ENCODE data around the gene MYO3A. TPM values are rescaled to one million over a fixed set of nuclear protein-coding genes. Genes with fewer than 3 reads are reported as not detected.
"Not testable (repeated sequence)": the region's sequence is repeated elsewhere in the genome, so short reads cannot be mapped to it uniquely, and the experiment has no call there.

The MYO3A gene
- total RNA-seq, 1 experiment from 2014 or later: not detected

GRCh38 chr10:25989951-25990350 lies 55.9 kb downstream of the MYO3A start:
- no peaks in the 10 kb centered on the region for H3K79me2 ChIP-seq (ENCODE audit: low read depth)
- no peak overlapping the region for H2AFZ ChIP-seq
- BruUV-seq (replicated peaks): no TSS peak
- H3K4me2 ChIP-seq: no peak overlapping the region
- no peak for TF ChIP-seq CTCF (conservative IDR thresholded peaks at IDR 0.05)
- TF ChIP-seq EZH2 (IDR thresholded peaks at IDR 0.05; ENCODE audit: low read depth): no peak
- H3K9me3 ChIP-seq (ENCODE audit: insufficient read depth, low read depth): no peaks in the 10 kb centered on the region
- H3K27ac ChIP-seq: no peak overlapping the region
- H3F3A ChIP-seq (ENCODE audit: insufficient read depth, low read depth): no peaks in the 10 kb centered on the region
- intact Hi-C loops (cut with micrococcal nuclease; ENCODE audit: unreplicated experiment): loop anchor here (10.0 kb wide), 1 partner anchor 55 kb away; the partner anchor contains the start of gene MYO3A
- DNase-seq: no peak
- ChIA-PET POLR2A (ENCODE audit: unreplicated experiment) (no interaction called here), CTCF (no interaction called here)
- H3K4me3 ChIP-seq: no peak overlapping the region
- H3K36me3 ChIP-seq (ENCODE audit: low read depth): no peaks in the 10 kb centered on the region
- H3K27me3 ChIP-seq (ENCODE audit: insufficient read depth, low read depth): no peaks in the 10 kb centered on the region
- H3K4me1 ChIP-seq (replicated peaks; ENCODE audit: insufficient read depth): no peaks in the 10 kb centered on the region
- no peaks in the 10 kb centered on the region for H4K20me1 ChIP-seq (ENCODE audit: insufficient read depth)
- H3K9me2 ChIP-seq (ENCODE audit: insufficient read depth): no peaks in the 10 kb centered on the region

- no peak for DNase-seq
- Histone ChIP-seq H3K27me3 (ENCODE audit: insufficient read depth, low read depth) (no peaks in the 10 kb centered on the region), H3K79me2 (ENCODE audit: low read depth) (no peaks in the 10 kb centered on the region), H3K4me3 (no peak overlapping the region), H3K9me3 (ENCODE audit: insufficient read depth, low read depth) (no peaks in the 10 kb centered on the region), H3K4me1 (replicated peaks; ENCODE audit: insufficient read depth) (no peaks in the 10 kb centered on the region), H2AFZ (no peak overlapping the region), H3K36me3 (ENCODE audit: low read depth) (no peaks in the 10 kb centered on the region), H3K4me2 (no peak overlapping the region), H3K9me2 (ENCODE audit: insufficient read depth) (no peaks in the 10 kb centered on the region), H4K20me1 (ENCODE audit: insufficient read depth) (no peaks in the 10 kb centered on the region), H3F3A (ENCODE audit: insufficient read depth, low read depth) (no peaks in the 10 kb centered on the region), H3K27ac (no peak overlapping the region)
- POLR2A ChIA-PET (ENCODE audit: unreplicated experiment): no interaction called here
- intact Hi-C loops (cut with micrococcal nuclease; ENCODE audit: unreplicated experiment): loop anchor here (10.0 kb wide), 1 partner anchor 65 kb away; the partner anchor contains the start of gene MYO3A
- BruUV-seq (replicated peaks): no TSS peak
- CTCF ChIA-PET: no interaction called here
- TF ChIP-seq CTCF (conservative IDR thresholded peaks at IDR 0.05) (no peak), EZH2 (IDR thresholded peaks at IDR 0.05; ENCODE audit: low read depth) (no peak)
Measured at GRCh38 chr10:25999295-25999981, 65.4 kb downstream of the MYO3A start.

GRCh38 chr10:26000971-26001370 lies 66.9 kb downstream of the MYO3A start:
- ChIA-PET CTCF (no interaction called here), POLR2A (ENCODE audit: unreplicated experiment) (no interaction called here)
- Histone ChIP-seq H4K20me1 (ENCODE audit: insufficient read depth) (no peaks in the 10 kb centered on the region), H3K27me3 (ENCODE audit: insufficient read depth, low read depth) (no peaks in the 10 kb centered on the region), H2AFZ (no peak overlapping the region), H3K9me2 (ENCODE audit: insufficient read depth) (no peaks in the 10 kb centered on the region), H3K4me2 (no peak overlapping the region), H3K36me3 (ENCODE audit: low read depth) (no peaks in the 10 kb centered on the region), H3K4me3 (no peak overlapping the region), H3K9me3 (ENCODE audit: insufficient read depth, low read depth) (no peaks in the 10 kb centered on the region), H3K4me1 (replicated peaks; ENCODE audit: insufficient read depth) (no peaks in the 10 kb centered on the region), H3F3A (ENCODE audit: insufficient read depth, low read depth) (no peaks in the 10 kb centered on the region), H3K79me2 (ENCODE audit: low read depth) (no peaks in the 10 kb centered on the region), H3K27ac (no peak overlapping the region)
- no peak for DNase-seq
- no TSS peak for BruUV-seq (replicated peaks)
- intact Hi-C loops (cut with micrococcal nuclease; ENCODE audit: unreplicated experiment): no loop called here
- TF ChIP-seq EZH2 (IDR thresholded peaks at IDR 0.05; ENCODE audit: low read depth): no peak
- TF ChIP-seq CTCF (conservative IDR thresholded peaks at IDR 0.05): no peak

GRCh38 chr10:26002466-26002865 lies 68.4 kb downstream of the MYO3A start:
- H3F3A ChIP-seq (ENCODE audit: insufficient read depth, low read depth); H3K4me1 ChIP-seq (replicated peaks; ENCODE audit: insufficient read depth); intact Hi-C loops (cut with micrococcal nuclease; ENCODE audit: unreplicated experiment); DNase-seq; POLR2A ChIA-PET (ENCODE audit: unreplicated experiment); H3K27ac ChIP-seq; H3K36me3 ChIP-seq (ENCODE audit: low read depth); H2AFZ ChIP-seq; H3K4me3 ChIP-seq; CTCF ChIA-PET; H3K4me2 ChIP-seq; H3K9me3 ChIP-seq (ENCODE audit: insufficient read depth, low read depth); H3K27me3 ChIP-seq (ENCODE audit: insufficient read depth, low read depth); H4K20me1 ChIP-seq (ENCODE audit: insufficient read depth); H3K9me2 ChIP-seq (ENCODE audit: insufficient read depth); BruUV-seq (replicated peaks); H3K79me2 ChIP-seq (ENCODE audit: low read depth): not testable (repeated sequence)

All from PC-9 (cell line).